Kidney epithelial cell (primary cell): Measurements from ENCODE around the gene PKP4. TPM values are rescaled to one million over a fixed set of nuclear protein-coding genes. Genes with fewer than 3 reads are reported as not detected.

ENCODE experiments used
- DNase-seq: peaks from one replicate; pipeline ENCODE4 v3.0.0-alpha.2; 2010; ENCODE audit warnings: low read depth
- H3K27me3 ChIP-seq: 2 replicates; pipeline ENCODE4 v1.6.0; 2011; ENCODE audit warnings: low read length; ENCODE audit not compliant: control insufficient read depth, insufficient read depth
- H3K36me3 ChIP-seq: 2 replicates; pipeline ENCODE4 v1.5.1; 2011; ENCODE audit warnings: low read length; ENCODE audit not compliant: control insufficient read depth, insufficient read depth
- H3K4me3 ChIP-seq: 2 replicates; pipeline ENCODE4 v1.5.1; 2011; ENCODE audit warnings: low read depth, mild to moderate bottlenecking, control low read depth, low read length
- CTCF ChIP-seq: IDR thresholded peaks from 2 replicates; pipeline ENCODE4 v1.5.1; 2011; ENCODE audit warnings: mild to moderate bottlenecking, moderate library complexity, low read length, control low read depth, inconsistent platforms; ENCODE audit not compliant: insufficient read depth, poor library complexity, severe bottlenecking
- total RNA-seq: library from RNA; depleted of rRNA; stranded (reverse); fragments of >200 nt; gene quantifications from 2 replicates; pipeline ENCODE4 v1.2.3, GENCODE V29; 2015

Gene PKP4
- 29.4 and 30.5 TPM in 2 replicates for total RNA-seq

- TF ChIP-seq CTCF: no peak
- Histone ChIP-seq H3K27me3 (no peaks in the 10 kb centered on the region), H3K36me3 (no peaks in the 10 kb centered on the region), H3K4me3 (peak within 1 kb of the TSS; percentile 97)
- DNase-seq: peak; percentile 84
Measured at GRCh38 chr2:158456309-158457066, at the start of gene PKP4, which contains the start of gene CCDC148. TSS of gene PKP4 (plus strand) at chr2:158456952. CDS start at chr2:158533185, 76,233 bp downstream. TSS of gene CCDC148 (minus strand) at chr2:158456753. CDS start at chr2:158456439, 314 bp downstream.

GRCh38 chr2:158407031-158407430 is 49.7 kb upstream of the PKP4 start:
- Histone ChIP-seq H3K27me3 (no peaks in the 10 kb centered on the region), H3K36me3 (no peaks in the 10 kb centered on the region), H3K4me3 (no peak overlapping the region)
- TF ChIP-seq CTCF: no peak
- no peak for DNase-seq

GRCh38 chr2:158410132-158410531 is 46.6 kb upstream of the PKP4 start:
- Histone ChIP-seq H3K4me3 (no peak overlapping the region), H3K36me3 (no peaks in the 10 kb centered on the region), H3K27me3 (no peaks in the 10 kb centered on the region)
- no peak for DNase-seq
- TF ChIP-seq CTCF: no peak

- DNase-seq: no peak
- no peak for TF ChIP-seq CTCF
- no peaks in the 10 kb centered on the region for H3K27me3 ChIP-seq
Measured at GRCh38 chr2:158411748-158412147, 45.0 kb upstream of the PKP4 start.

GRCh38 chr2:158412206-158412605 is 44.5 kb upstream of the PKP4 start:
- DNase-seq: no peak
- no peaks in the 10 kb centered on the region for H3K36me3 ChIP-seq
- no peak overlapping the region for H3K4me3 ChIP-seq
- no peaks in the 10 kb centered on the region for H3K27me3 ChIP-seq
- no peak for TF ChIP-seq CTCF

More at GRCh38 chr2:158411748-158412147, 45.0 kb upstream of the PKP4 start:
- no peaks in the 10 kb centered on the region for H3K36me3 ChIP-seq
- no peak overlapping the region for H3K4me3 ChIP-seq

- H3K4me3 ChIP-seq: no peak overlapping the region
- TF ChIP-seq CTCF: no peak
- DNase-seq: no peak
- H3K36me3 ChIP-seq: no peaks in the 10 kb centered on the region
- H3K27me3 ChIP-seq: no peaks in the 10 kb centered on the region
Measured at GRCh38 chr2:158413581-158413980, 43.2 kb upstream of the PKP4 start.
